Hepatocyte (in vitro differentiated cells): Measurements from ENCODE around the gene MYO18B. TPM values are rescaled to one million over a fixed set of nuclear protein-coding genes. Genes with fewer than 3 reads are reported as not detected.

Experiments used
- DNase-seq: peaks from one replicate; pipeline ENCODE4 v3.0.0-alpha.2; 2016; ENCODE audit warnings: low spot score
- H2AFZ ChIP-seq: fragments of 200-600 bp; sonication (generic); 2 replicates; pipeline ENCODE4 v1.6.0; 2016; ENCODE audit warnings: antibody characterized with exemption, mild to moderate bottlenecking
- H3K27ac ChIP-seq: fragments of 200-600 bp; sonication (generic); 2 replicates; pipeline ENCODE4 v1.5.1; 2016; ENCODE audit warnings: mild to moderate bottlenecking
- H3K27me3 ChIP-seq: fragments of 200-600 bp; sonication (generic); 2 replicates; pipeline ENCODE4 v1.6.1; 2016
- H3K36me3 ChIP-seq: fragments of 200-600 bp; sonication (generic); replicated peaks from 2 replicates; pipeline ENCODE4 v1.5.1; 2016; ENCODE audit warnings: low read depth; ENCODE audit not compliant: insufficient read depth
- H3K4me1 ChIP-seq: fragments of 200-600 bp; sonication (generic); 2 replicates; pipeline ENCODE4 v1.5.1; 2016; ENCODE audit warnings: mild to moderate bottlenecking, moderate library complexity; ENCODE audit not compliant: insufficient read depth
- H3K4me2 ChIP-seq: fragments of 200-600 bp; sonication (generic); 2 replicates; pipeline ENCODE4 v1.6.0; 2016
- H3K4me3 ChIP-seq: fragments of 200-600 bp; sonication (generic); 2 replicates; pipeline ENCODE4 v1.5.1; 2016; ENCODE audit warnings: mild to moderate bottlenecking
- H3K79me2 ChIP-seq: fragments of 200-600 bp; sonication (generic); 2 replicates; pipeline ENCODE4 v1.6.0; 2017; ENCODE audit warnings: mild to moderate bottlenecking
- H3K9me2 ChIP-seq: fragments of 200-600 bp; sonication (generic); replicated peaks from 2 replicates; pipeline ENCODE4 v1.6.0; 2017; ENCODE audit warnings: mild to moderate bottlenecking; ENCODE audit not compliant: insufficient read depth
- H3K9me3 ChIP-seq: fragments of 200-600 bp; sonication (generic); 2 replicates; pipeline ENCODE4 v1.5.1; 2016; ENCODE audit warnings: low read depth, mild to moderate bottlenecking
- H4K20me1 ChIP-seq: fragments of 200-600 bp; sonication (generic); 2 replicates; pipeline ENCODE4 v1.6.0; 2016; ENCODE audit warnings: mild to moderate bottlenecking; ENCODE audit not compliant: insufficient read depth, poor library complexity, severe bottlenecking
- EZH2 ChIP-seq: fragments of 200-600 bp; sonication (generic); IDR thresholded peaks from 2 replicates; pipeline ENCODE4 v1.6.1; 2016; ENCODE audit warnings: antibody characterized with exemption, mild to moderate bottlenecking, borderline replicate concordance
- EZH2phosphoT487 ChIP-seq: fragments of 200-600 bp; sonication (generic); IDR thresholded peaks from one replicate; pipeline ENCODE4 v1.6.1; 2018; ENCODE audit warnings: antibody characterized with exemption, mild to moderate bottlenecking, low read depth, moderate library complexity; ENCODE audit not compliant: unreplicated experiment, severe bottlenecking
- WGBS: methylation state at CpG from one replicate; pipeline ENCODE4 v1.1.6; 2016; ENCODE audit warnings: low lambda C conversion rate; ENCODE audit errors: missing lambda C conversion rate; 5-methylcytosine and 5-hydroxymethylcytosine counted together
- polyA plus RNA-seq: library from polyadenylated mRNA; unstranded; fragments of >200 nt; fragmentation: Nextera tagmentation; extraction: Ambion mirVana; gene quantifications from 2 replicates; pipeline ENCODE4 v1.2.1, GENCODE V29; 2016
- total RNA-seq: library from RNA; depleted of rRNA; stranded (reverse); fragments of >200 nt; gene quantifications from 2 replicates; pipeline ENCODE4 v1.2.3, GENCODE V29; 2014
- TF ChIP-seq, protein P1 (sequence below): fragments of 200-600 bp; sonication (generic); IDR thresholded peaks from 2 replicates; pipeline ENCODE4 v1.5.1; 2016; ENCODE audit warnings: antibody characterized with exemption, mild to moderate bottlenecking; ENCODE audit not compliant: poor library complexity

MYO18B gene
- total and polyA plus RNA-seq, 2 experiments from 2014 or later: 0.23 TPM; not detected in 1

- peaks cover 7% of the 10 kb centered on the region for H3K27me3 ChIP-seq
- no peaks in the 10 kb centered on the region for H3K36me3 ChIP-seq
- H4K20me1 ChIP-seq: no peaks in the 10 kb centered on the region
- WGBS: 74% methylated on average over 11 of the region's 11 CpGs
- no peak overlapping the region for H3K27ac ChIP-seq
- no peaks in the 10 kb centered on the region for H3K9me3 ChIP-seq
- no peaks in the 10 kb centered on the region for H3K4me1 ChIP-seq
- no peak overlapping the region for H2AFZ ChIP-seq
- H3K9me2 ChIP-seq: no peaks in the 10 kb centered on the region
- no peak for DNase-seq
- no peak overlapping the region for H3K4me2 ChIP-seq
- no peak for TF ChIP-seq EZH2phosphoT487
- TF ChIP-seq, protein P1, sequence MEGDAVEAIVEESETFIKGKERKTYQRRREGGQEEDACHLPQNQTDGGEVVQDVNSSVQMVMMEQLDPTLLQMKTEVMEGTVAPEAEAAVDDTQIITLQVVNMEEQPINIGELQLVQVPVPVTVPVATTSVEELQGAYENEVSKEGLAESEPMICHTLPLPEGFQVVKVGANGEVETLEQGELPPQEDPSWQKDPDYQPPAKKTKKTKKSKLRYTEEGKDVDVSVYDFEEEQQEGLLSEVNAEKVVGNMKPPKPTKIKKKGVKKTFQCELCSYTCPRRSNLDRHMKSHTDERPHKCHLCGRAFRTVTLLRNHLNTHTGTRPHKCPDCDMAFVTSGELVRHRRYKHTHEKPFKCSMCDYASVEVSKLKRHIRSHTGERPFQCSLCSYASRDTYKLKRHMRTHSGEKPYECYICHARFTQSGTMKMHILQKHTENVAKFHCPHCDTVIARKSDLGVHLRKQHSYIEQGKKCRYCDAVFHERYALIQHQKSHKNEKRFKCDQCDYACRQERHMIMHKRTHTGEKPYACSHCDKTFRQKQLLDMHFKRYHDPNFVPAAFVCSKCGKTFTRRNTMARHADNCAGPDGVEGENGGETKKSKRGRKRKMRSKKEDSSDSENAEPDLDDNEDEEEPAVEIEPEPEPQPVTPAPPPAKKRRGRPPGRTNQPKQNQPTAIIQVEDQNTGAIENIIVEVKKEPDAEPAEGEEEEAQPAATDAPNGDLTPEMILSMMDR: no peak
- H3K79me2 ChIP-seq: no peaks in the 10 kb centered on the region
- no peak overlapping the region for H3K4me3 ChIP-seq
These were observed 256.1 kb downstream of the MYO18B start for GRCh38 chr22:25997886-25998775.

DNA sequence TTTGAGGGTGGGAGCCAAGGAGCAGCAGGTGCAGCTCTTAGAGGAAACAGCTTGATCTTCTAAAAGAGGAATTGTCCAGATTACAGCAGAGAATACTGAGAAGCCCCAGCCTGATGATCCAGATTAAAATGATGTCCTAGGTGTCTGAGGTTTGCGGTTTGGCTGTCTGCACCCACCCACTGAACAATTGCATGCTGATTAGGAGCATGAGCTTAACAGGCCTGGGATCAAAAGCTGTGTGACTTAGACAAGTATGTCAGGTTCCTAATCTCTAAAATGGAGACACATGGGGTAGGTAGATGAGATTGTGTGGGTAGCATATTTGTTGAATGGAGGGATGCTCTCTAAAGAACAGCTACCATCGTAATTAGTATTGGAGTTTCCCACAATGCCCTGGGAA is 260.5 kb downstream of the MYO18B start:
- Histone ChIP-seq H3K4me1 (no peaks in the 10 kb centered on the region), H3K9me2 (no peaks in the 10 kb centered on the region), H2AFZ (no peak overlapping the region), H3K27me3 (peaks cover 18% of the 10 kb centered on the region), H3K4me2 (no peak overlapping the region), H4K20me1 (no peaks in the 10 kb centered on the region), H3K9me3 (no peaks in the 10 kb centered on the region), H3K4me3 (no peak overlapping the region), H3K79me2 (no peaks in the 10 kb centered on the region), H3K27ac (no peak overlapping the region), H3K36me3 (no peaks in the 10 kb centered on the region)
- WGBS: 63% methylated on average over 2 of the region's 2 CpGs
- TF ChIP-seq EZH2phosphoT487: no peak
- TF ChIP-seq, protein P1: no peak
- TF ChIP-seq EZH2: no peak
- no peak for DNase-seq

- Histone ChIP-seq H3K4me3 (no peak overlapping the region), H3K79me2 (no peaks in the 10 kb centered on the region), H3K27me3 (peaks cover 24% of the 10 kb centered on the region), H2AFZ (no peak overlapping the region), H3K36me3 (no peaks in the 10 kb centered on the region), H4K20me1 (no peaks in the 10 kb centered on the region), H3K9me2 (no peaks in the 10 kb centered on the region), H3K27ac (no peak overlapping the region), H3K9me3 (no peaks in the 10 kb centered on the region), H3K4me1 (no peaks in the 10 kb centered on the region), H3K4me2 (no peak overlapping the region)
- TF ChIP-seq EZH2 (no peak), EZH2phosphoT487 (no peak)
- TF ChIP-seq, protein P1: no peak
- no peak for DNase-seq
- WGBS: 94% methylated on average over 4 of the region's 4 CpGs
These were observed 262.5 kb downstream of the MYO18B start for GRCh38 chr22:26004477-26004876.
